ENCODE measurements around the gene LCNL1.

The LCNL1 gene

GRCh38 chr9:137017791-137018497 is 35.2 kb downstream of the LCNL1 start:
- peak overlapping the region; percentile 69 for H2BK5ac ChIP-seq (ENCODE audit: low read length)
- H3K79me1 ChIP-seq (ENCODE audit: low read depth, low read length): peaks cover 11% of the 10 kb centered on the region
- no peak overlapping the region for H2AFZ ChIP-seq (ENCODE audit: low read length)
- no peak overlapping the region for H3K27ac ChIP-seq (replicated peaks; ENCODE audit: low read length)
- H3K14ac ChIP-seq (ENCODE audit: low read length): no peak overlapping the region
- no peak overlapping the region for H3K9ac ChIP-seq (ENCODE audit: low read depth, low read length, poor library complexity)
- no peak overlapping the region for H3K23ac ChIP-seq (ENCODE audit: low read depth, low read length, poor library complexity)
- H3K4me3 ChIP-seq (ENCODE audit: low read length in 2 of 2): no peak overlapping the region
- WGBS, 2 donors (ENCODE audit: extremely low coverage in 2 of 2, insufficient read length in 2 of 2, insufficient replicate concordance in 1 of 2): no CpG with 5 or more reads among the region's 45 CpGs
- no peak overlapping the region for H2BK15ac ChIP-seq (ENCODE audit: low read length)
- H3K36me3 ChIP-seq (replicated peaks in 1 of 2; ENCODE audit: control insufficient read depth in 2 of 2, insufficient read depth in 2 of 2, low read length in 2 of 2): peaks cover 20 to 47% of the 10 kb centered on the region in 2 donors
- no peak overlapping the region for H2BK120ac ChIP-seq (ENCODE audit: low read depth, low read length)
- H4K91ac ChIP-seq (ENCODE audit: low read depth, low read length, poor library complexity): no peak overlapping the region
- peaks cover 0 to 6% of the 10 kb centered on the region in 2 donors for H3K9me3 ChIP-seq (replicated peaks in 1 of 2; ENCODE audit: control insufficient read depth in 2 of 2, insufficient read depth in 1 of 2, low read depth in 1 of 2, low read length in 2 of 2)
- H4K8ac ChIP-seq (ENCODE audit: low read depth, low read length): no peak overlapping the region
- no peak overlapping the region for H3K4ac ChIP-seq (ENCODE audit: low read length)
- H2BK12ac ChIP-seq (ENCODE audit: low read length): no peak overlapping the region
- H3K4me1 ChIP-seq (ENCODE audit: control insufficient read depth in 2 of 2, insufficient read depth in 1 of 2, low read depth in 1 of 2, low read length in 2 of 2): peaks cover 0 to 3% of the 10 kb centered on the region in 2 donors
- H3K27me3 ChIP-seq (ENCODE audit: control insufficient read depth in 3 of 3, insufficient read depth in 3 of 3, low read depth in 1 of 3, low read length in 3 of 3): no peaks in the 10 kb centered on the region
- H3K18ac ChIP-seq (ENCODE audit: low read length): no peak overlapping the region
- no peak for DNase-seq (ENCODE audit: low spot score)
- H3K4me2 ChIP-seq (ENCODE audit: insufficient read depth, low read length, poor library complexity, severe bottlenecking): no peak overlapping the region
- H2AK5ac ChIP-seq (ENCODE audit: low read depth, low read length): no peak overlapping the region

- no peak overlapping the region for H3K18ac ChIP-seq (ENCODE audit: low read length)
- peaks cover 20 to 43% of the 10 kb centered on the region in 2 donors for H3K36me3 ChIP-seq (replicated peaks in 1 of 2; ENCODE audit: control insufficient read depth in 2 of 2, insufficient read depth in 2 of 2, low read length in 2 of 2)
These were observed 36.2 kb downstream of the LCNL1 start for GRCh38 chr9:137018761-137019559.

DNA sequence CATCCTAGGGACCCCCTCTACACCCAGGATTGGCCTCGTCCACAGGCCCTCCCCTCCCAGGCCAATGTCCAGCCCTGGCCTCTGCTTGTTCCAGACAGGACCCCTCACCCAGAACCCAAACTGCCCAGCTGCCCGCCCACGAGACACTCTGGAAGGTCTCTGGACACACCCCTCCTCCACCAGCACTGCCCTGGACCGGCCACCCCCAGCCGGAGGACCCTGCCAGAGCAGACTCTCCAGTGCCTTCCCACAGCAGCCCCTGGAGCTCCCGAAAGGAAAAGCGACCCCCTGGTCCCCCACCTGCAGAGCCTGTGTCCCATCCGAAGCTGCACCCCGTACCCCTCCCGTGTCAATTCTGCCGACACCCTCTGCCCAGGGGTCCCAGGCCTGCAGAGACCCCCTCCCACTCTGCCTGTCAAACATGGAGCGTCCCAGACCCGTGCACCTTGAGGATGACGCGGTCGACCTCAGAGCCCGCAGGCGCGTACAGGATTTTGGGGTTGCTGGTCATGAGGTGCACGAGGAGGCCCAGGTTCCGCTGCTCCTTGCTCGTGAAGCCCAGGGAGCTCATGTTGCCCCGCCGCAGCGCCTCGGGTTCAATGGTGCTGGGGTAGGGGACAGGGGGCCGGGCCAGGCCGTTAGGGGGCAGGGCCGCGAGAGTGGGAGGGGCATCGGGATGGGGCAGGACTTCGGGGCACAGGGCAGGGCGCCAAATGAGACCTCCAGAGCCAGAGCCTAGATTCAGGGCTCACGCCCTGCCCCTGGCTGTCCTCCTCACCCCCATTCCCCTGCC is 37.3 kb downstream of the LCNL1 start:
- WGBS, 2 donors (ENCODE audit: extremely low coverage in 2 of 2, insufficient read length in 2 of 2, insufficient replicate concordance in 1 of 2): no CpG with 5 or more reads among the region's 34 CpGs
- H3K4me3 ChIP-seq (ENCODE audit: low read length in 2 of 2): no peak overlapping the region
- no peak overlapping the region for H2AK5ac ChIP-seq (ENCODE audit: low read depth, low read length)
- H3K4me2 ChIP-seq (ENCODE audit: insufficient read depth, low read length, poor library complexity, severe bottlenecking): no peak overlapping the region
- no peak overlapping the region for H2BK15ac ChIP-seq (ENCODE audit: low read length)
- H3K9me3 ChIP-seq (replicated peaks in 1 of 2; ENCODE audit: control insufficient read depth in 2 of 2, insufficient read depth in 1 of 2, low read depth in 1 of 2, low read length in 2 of 2): peaks cover 0 to 6% of the 10 kb centered on the region in 2 donors
- no peak for DNase-seq (ENCODE audit: low spot score)
- no peak overlapping the region for H3K18ac ChIP-seq (ENCODE audit: low read length)
- no peak overlapping the region for H4K91ac ChIP-seq (ENCODE audit: low read depth, low read length, poor library complexity)
- no peak overlapping the region for H3K4ac ChIP-seq (ENCODE audit: low read length)
- peaks cover 10 to 11% of the 10 kb centered on the region in 2 donors for H3K4me1 ChIP-seq (ENCODE audit: control insufficient read depth in 2 of 2, insufficient read depth in 1 of 2, low read depth in 1 of 2, low read length in 2 of 2)
- H3K27me3 ChIP-seq (ENCODE audit: control insufficient read depth in 3 of 3, insufficient read depth in 3 of 3, low read depth in 1 of 3, low read length in 3 of 3): no peaks in the 10 kb centered on the region
- H2BK5ac ChIP-seq (ENCODE audit: low read length): peak overlapping the region; percentile 5
- H3K23ac ChIP-seq (ENCODE audit: low read depth, low read length, poor library complexity): no peak overlapping the region
- no peak overlapping the region for H2AFZ ChIP-seq (ENCODE audit: low read length)
- peaks cover 14% of the 10 kb centered on the region for H3K79me1 ChIP-seq (ENCODE audit: low read depth, low read length)
- H3K36me3 ChIP-seq (replicated peaks in 1 of 2; ENCODE audit: control insufficient read depth in 2 of 2, insufficient read depth in 2 of 2, low read length in 2 of 2): peaks cover 16 to 34% of the 10 kb centered on the region in 2 donors
- H3K27ac ChIP-seq (replicated peaks; ENCODE audit: low read length): no peak overlapping the region
- no peak overlapping the region for H2BK12ac ChIP-seq (ENCODE audit: low read length)
- peak overlapping the region; percentile 38 for H3K14ac ChIP-seq (ENCODE audit: low read length)
- H3K9ac ChIP-seq (ENCODE audit: low read depth, low read length, poor library complexity): peak overlapping the region; percentile 70
- H2BK120ac ChIP-seq (ENCODE audit: low read depth, low read length): no peak overlapping the region
- H4K8ac ChIP-seq (ENCODE audit: low read depth, low read length): no peak overlapping the region

More at GRCh38 chr9:137018761-137019559, 36.2 kb downstream of the LCNL1 start:
- DNase-seq (ENCODE audit: low spot score): no peak
- H4K91ac ChIP-seq (ENCODE audit: low read depth, low read length, poor library complexity): no peak overlapping the region
- H3K9me3 ChIP-seq (replicated peaks in 1 of 2; ENCODE audit: control insufficient read depth in 2 of 2, insufficient read depth in 1 of 2, low read depth in 1 of 2, low read length in 2 of 2): peaks cover 0 to 6% of the 10 kb centered on the region in 2 donors
- H2AFZ ChIP-seq (ENCODE audit: low read length): no peak overlapping the region
- H2AK5ac ChIP-seq (ENCODE audit: low read depth, low read length): no peak overlapping the region
- H3K4me2 ChIP-seq (ENCODE audit: insufficient read depth, low read length, poor library complexity, severe bottlenecking): no peak overlapping the region
- no peak overlapping the region for H3K23ac ChIP-seq (ENCODE audit: low read depth, low read length, poor library complexity)
- WGBS, 2 donors (ENCODE audit: extremely low coverage in 2 of 2, insufficient read length in 2 of 2, insufficient replicate concordance in 1 of 2): no CpG with 5 or more reads among the region's 36 CpGs
- H3K27me3 ChIP-seq (ENCODE audit: control insufficient read depth in 3 of 3, insufficient read depth in 3 of 3, low read depth in 1 of 3, low read length in 3 of 3): no peaks in the 10 kb centered on the region
- H3K27ac ChIP-seq (replicated peaks; ENCODE audit: low read length): no peak overlapping the region
- H2BK15ac ChIP-seq (ENCODE audit: low read length): no peak overlapping the region
- H4K8ac ChIP-seq (ENCODE audit: low read depth, low read length): no peak overlapping the region
- H3K4me3 ChIP-seq (ENCODE audit: low read length in 2 of 2): no peak overlapping the region
- H3K9ac ChIP-seq (ENCODE audit: low read depth, low read length, poor library complexity): no peak overlapping the region
- peaks cover 3 to 11% of the 10 kb centered on the region in 2 donors for H3K4me1 ChIP-seq (ENCODE audit: control insufficient read depth in 2 of 2, insufficient read depth in 1 of 2, low read depth in 1 of 2, low read length in 2 of 2)
- H2BK12ac ChIP-seq (ENCODE audit: low read length): no peak overlapping the region
- no peak overlapping the region for H3K14ac ChIP-seq (ENCODE audit: low read length)
- H2BK120ac ChIP-seq (ENCODE audit: low read depth, low read length): no peak overlapping the region
- no peak overlapping the region for H3K4ac ChIP-seq (ENCODE audit: low read length)
- no peak overlapping the region for H2BK5ac ChIP-seq (ENCODE audit: low read length)
- peaks cover 11% of the 10 kb centered on the region for H3K79me1 ChIP-seq (ENCODE audit: low read depth, low read length)
